ENCODE data around the gene HIGD1A.
A peak's percentile ranks its signal among the peaks of the same experiment; 100 is the strongest.
"Not testable (repeated sequence)": the region's sequence is repeated elsewhere in the genome, so short reads cannot be mapped to it uniquely, and the experiment has no call there.

The HIGD1A gene

DNA sequence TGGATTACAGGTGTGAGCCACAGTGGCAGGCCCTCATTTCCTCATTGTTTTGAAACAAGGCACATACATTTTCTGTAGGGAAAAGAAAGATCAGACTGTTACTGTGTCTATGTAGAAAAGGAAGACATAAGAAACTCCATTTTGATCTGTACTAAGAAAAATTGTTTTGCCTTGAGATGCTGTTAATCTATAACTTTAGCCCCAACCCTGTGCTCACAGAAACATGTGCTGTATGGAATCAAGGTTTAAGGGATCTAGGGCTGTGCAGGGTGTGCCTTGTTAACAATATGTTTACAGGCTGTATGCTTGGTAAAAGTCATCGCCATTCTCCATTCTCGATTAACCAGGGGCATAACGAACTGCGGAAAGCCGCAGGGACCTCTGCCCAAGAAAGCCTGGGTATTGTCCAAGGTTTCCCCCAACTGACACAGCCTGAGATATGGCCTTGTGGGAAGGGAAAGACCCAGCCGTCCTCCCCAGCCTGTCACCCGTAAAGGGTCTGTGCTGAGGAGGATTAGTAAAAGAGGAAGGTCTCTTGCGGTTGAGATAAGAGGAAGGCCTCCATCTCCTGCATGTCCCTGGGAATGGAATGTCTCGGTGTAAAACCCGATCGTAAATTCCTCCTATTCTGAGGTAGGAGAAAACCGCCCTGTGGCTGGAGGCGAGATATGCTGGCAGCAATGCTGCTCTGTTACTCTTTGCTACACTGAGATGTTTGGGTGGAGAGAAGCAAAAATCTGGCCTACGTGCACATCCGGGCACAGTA is 7.0 kb upstream of the HIGD1A start:
- H3K36me3 ChIP-seq (ENCODE audit: control insufficient read depth, insufficient read depth, low read length); H3K9me3 ChIP-seq (ENCODE audit: control insufficient read depth, low read length); H3K4me3 ChIP-seq (ENCODE audit: extremely low read depth, insufficient read depth, low read length, poor library complexity, severe bottlenecking); H3K4me1 ChIP-seq (ENCODE audit: control insufficient read depth, insufficient read depth, low read length, poor library complexity, severe bottlenecking): not testable (repeated sequence)
- H3K27ac ChIP-seq (ENCODE audit: low read depth, low read length, severe bottlenecking): peak overlapping the region; percentile 77
- 74 to 75% methylated on average over 10 to 11 of the region's 15 CpGs for WGBS, 2 experiments (ENCODE audit: insufficient coverage in 2 of 2)

DNA sequence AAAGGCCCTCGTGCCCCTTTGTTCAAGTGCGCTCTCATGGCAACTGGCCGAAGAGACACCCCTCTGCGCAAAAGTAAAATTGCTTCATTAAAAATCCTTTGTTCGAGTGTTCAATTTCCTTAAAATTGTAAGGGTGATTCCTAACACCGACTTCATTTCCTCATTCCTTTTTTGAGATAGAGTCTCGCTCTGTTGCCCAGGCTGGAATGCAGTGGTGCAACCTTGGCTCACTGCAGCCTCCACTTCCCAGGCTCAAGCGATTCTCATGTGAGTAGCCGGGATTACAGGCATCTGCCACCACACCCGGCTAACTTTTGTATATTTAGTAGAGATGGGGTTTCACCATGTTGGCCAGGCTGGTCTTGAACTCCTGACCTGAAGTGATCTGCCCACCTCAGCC is 6.4 kb upstream of the HIGD1A start:
- not testable (repeated sequence) for H3K4me3 ChIP-seq (ENCODE audit: extremely low read depth, insufficient read depth, low read length, poor library complexity, severe bottlenecking); H3K9me3 ChIP-seq (ENCODE audit: control insufficient read depth, low read length); H3K4me1 ChIP-seq (ENCODE audit: control insufficient read depth, insufficient read depth, low read length, poor library complexity, severe bottlenecking); H3K36me3 ChIP-seq (ENCODE audit: control insufficient read depth, insufficient read depth, low read length)
- peak overlapping the region; percentile 77 for H3K27ac ChIP-seq (ENCODE audit: low read depth, low read length, severe bottlenecking)
- WGBS, 2 experiments (ENCODE audit: insufficient coverage in 2 of 2): 88 to 98% methylated on average over 8 to 10 of the region's 10 CpGs

DNA sequence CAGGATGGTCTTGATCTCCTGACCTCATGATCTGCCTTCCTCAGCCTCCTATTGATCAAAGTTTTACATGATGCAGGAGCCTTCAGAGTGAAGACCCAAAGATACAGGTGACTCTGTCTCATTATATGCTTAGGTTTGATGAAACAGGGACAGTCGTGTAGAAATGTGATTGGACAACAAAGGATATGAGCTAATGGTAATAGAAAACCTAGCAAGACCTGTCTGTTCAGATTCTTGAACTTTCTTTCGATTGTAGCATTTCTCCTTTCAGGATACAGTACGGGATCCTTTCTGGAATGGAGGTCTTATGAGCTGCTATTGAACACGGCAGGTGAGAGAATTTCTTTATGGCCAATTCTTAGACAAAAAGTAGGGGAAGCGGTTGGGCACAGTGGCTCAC is 4.9 kb upstream of the HIGD1A start, which contains the start of gene ACKR2:
Gene ACKR2, plus strand, starts transcription at position 244 of the 400 bp plus-strand sequence. CDS start 55,058 bp downstream, outside the sequence.
- H3K4me1 ChIP-seq (ENCODE audit: control insufficient read depth, insufficient read depth, low read length, poor library complexity, severe bottlenecking): no peaks in the 10 kb centered on the region
- H3K4me3 ChIP-seq (ENCODE audit: extremely low read depth, insufficient read depth, low read length, poor library complexity, severe bottlenecking): no peak within 1 kb of the TSS
- 94 to 95% methylated on average over 3 to 5 of the region's 5 CpGs for WGBS, 2 experiments (ENCODE audit: insufficient coverage in 2 of 2)
- no peaks in the 10 kb centered on the region for H3K36me3 ChIP-seq (ENCODE audit: control insufficient read depth, insufficient read depth, low read length)
- H3K27ac ChIP-seq (ENCODE audit: low read depth, low read length, severe bottlenecking): no peak within 1 kb of the TSS
- no peaks in the 10 kb centered on the region for H3K9me3 ChIP-seq (ENCODE audit: control insufficient read depth, low read length)

DNA sequence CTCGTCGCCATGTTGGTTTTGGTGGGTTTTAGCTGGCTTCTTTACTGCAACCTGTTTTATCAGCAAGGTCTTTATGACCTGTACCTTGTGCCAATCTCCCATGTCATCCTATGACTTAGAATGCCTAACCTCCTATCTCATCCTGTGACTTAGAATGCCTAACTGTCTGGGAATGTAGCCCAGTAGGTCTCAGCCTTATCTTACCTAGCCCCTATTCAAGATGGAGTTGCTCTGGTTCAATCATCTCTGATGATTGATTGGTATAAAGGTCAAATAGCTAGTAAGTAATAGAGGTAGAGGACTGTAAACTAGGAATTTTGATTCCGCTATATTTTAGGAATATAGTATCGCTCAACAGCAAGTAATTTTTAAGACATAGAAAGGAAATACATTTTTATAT is 3.6 kb upstream of the HIGD1A start:
- Histone ChIP-seq H3K4me3 (ENCODE audit: extremely low read depth, insufficient read depth, low read length, poor library complexity, severe bottlenecking) (no peak overlapping the region), H3K36me3 (ENCODE audit: control insufficient read depth, insufficient read depth, low read length) (no peaks in the 10 kb centered on the region), H3K4me1 (ENCODE audit: control insufficient read depth, insufficient read depth, low read length, poor library complexity, severe bottlenecking) (no peaks in the 10 kb centered on the region), H3K27ac (ENCODE audit: low read depth, low read length, severe bottlenecking) (no peak overlapping the region), H3K9me3 (ENCODE audit: control insufficient read depth, low read length) (no peaks in the 10 kb centered on the region)
- WGBS, 2 experiments (ENCODE audit: insufficient coverage in 2 of 2): 100% methylated on average over 2 of the region's 4 CpGs; no CpG with 5 or more reads in 1 of the 2 experiments

DNA sequence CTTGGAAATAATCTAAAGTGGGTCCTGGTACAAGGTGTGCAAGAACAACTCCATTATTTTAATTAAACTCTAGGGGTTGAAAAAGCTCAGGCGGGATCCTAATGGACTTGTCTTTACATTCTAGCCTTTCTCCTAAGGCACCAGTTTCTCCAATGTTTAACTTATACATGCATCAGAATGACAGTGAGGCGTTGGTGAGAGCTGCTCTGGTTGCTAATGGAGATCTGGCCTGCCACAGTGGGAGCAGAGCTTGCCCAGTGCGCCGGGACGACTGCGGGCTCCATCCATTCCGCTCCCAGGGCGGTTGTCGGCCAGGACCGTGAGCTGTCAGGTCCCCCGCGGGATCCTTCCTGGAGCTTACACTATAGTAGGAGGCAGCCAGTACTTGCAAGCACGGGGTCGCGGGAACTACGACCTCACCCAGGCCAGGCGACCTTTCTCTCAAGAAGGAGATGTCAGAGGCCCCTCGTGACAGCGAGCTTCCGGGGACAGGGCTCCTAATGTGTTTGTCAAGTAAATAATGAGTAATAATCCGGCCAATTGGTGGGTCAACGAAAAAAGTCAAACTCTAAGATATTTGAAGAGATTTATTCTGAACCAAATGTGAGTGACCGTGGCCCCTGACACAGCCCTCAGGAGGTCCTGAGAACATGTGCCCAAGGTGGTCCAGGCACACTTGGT is 991 bp upstream of the HIGD1A start:
- 16 to 21% methylated on average over 17 to 20 of the region's 23 CpGs for WGBS, 2 experiments (ENCODE audit: insufficient coverage in 2 of 2)
- Histone ChIP-seq H3K36me3 (ENCODE audit: control insufficient read depth, insufficient read depth, low read length) (peaks cover 15% of the 10 kb centered on the region), H3K4me3 (ENCODE audit: extremely low read depth, insufficient read depth, low read length, poor library complexity, severe bottlenecking) (peak overlapping the region; percentile 62), H3K4me1 (ENCODE audit: control insufficient read depth, insufficient read depth, low read length, poor library complexity, severe bottlenecking) (no peaks in the 10 kb centered on the region), H3K9me3 (ENCODE audit: control insufficient read depth, low read length) (no peaks in the 10 kb centered on the region), H3K27ac (ENCODE audit: low read depth, low read length, severe bottlenecking) (no peak overlapping the region)

DNA sequence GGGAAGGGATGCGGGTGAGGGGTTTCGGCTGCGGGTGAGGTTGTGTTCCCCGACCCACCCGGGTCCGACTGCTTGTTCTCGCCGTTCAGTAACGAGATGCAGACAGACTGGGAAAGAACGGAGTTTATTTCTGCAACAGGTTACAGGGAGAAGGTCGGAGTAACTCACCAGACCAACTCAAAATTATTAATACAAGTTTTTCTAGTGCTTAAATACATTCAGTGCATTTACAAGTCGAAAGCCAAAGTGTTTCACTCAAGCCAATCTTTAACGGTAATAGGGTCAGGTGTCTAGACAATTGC is 492 bp upstream of the HIGD1A start:
- no peaks in the 10 kb centered on the region for H3K4me1 ChIP-seq (ENCODE audit: control insufficient read depth, insufficient read depth, low read length, poor library complexity, severe bottlenecking)
- H3K4me3 ChIP-seq (ENCODE audit: extremely low read depth, insufficient read depth, low read length, poor library complexity, severe bottlenecking): peak overlapping the region; percentile 62
- peaks cover 20% of the 10 kb centered on the region for H3K36me3 ChIP-seq (ENCODE audit: control insufficient read depth, insufficient read depth, low read length)
- WGBS, 2 experiments (ENCODE audit: insufficient coverage in 2 of 2): 0 to 7% methylated on average over 2 to 7 of the region's 13 CpGs
- no peaks in the 10 kb centered on the region for H3K9me3 ChIP-seq (ENCODE audit: control insufficient read depth, low read length)
- peak overlapping the region; percentile 34 for H3K27ac ChIP-seq (ENCODE audit: low read depth, low read length, severe bottlenecking)

DNA sequence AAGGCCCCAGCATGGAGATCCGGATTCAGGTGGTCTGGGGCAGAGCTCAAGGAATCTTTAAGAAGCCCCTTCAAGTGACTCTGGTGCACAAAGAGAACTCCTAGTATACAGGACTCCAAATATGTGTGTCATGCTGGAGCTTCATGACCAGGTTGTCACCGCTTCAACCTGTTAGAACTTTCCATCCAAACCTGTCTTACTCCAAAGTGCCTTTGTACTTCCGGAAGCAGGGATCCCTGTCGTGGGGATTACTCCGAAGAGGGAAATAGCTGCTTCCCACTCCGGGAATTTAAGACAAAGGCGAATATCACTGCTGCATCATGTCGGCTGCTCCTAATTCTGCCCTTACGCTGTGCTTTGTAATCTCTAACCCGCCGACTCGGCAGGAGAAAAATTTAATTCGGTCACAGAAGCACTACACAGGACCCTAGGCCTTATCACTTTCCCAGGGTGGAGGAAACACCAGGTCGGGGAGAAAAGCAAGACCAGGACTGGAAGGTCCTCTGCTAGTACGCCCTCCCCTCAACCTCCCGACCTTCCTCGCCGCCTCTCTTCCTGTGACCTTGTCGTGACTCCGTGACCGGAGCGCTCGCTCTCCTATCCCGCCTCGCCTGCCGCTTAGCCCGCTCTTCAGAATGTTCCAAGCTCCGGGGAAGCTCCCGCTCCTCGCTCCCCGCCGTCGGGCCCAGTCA is 730 bp downstream of the HIGD1A start:
- Histone ChIP-seq H3K9me3 (ENCODE audit: control insufficient read depth, low read length) (no peaks in the 10 kb centered on the region), H3K27ac (ENCODE audit: low read depth, low read length, severe bottlenecking) (peak overlapping the region; percentile 78), H3K4me3 (ENCODE audit: extremely low read depth, insufficient read depth, low read length, poor library complexity, severe bottlenecking) (peak overlapping the region; percentile 62), H3K4me1 (ENCODE audit: control insufficient read depth, insufficient read depth, low read length, poor library complexity, severe bottlenecking) (no peaks in the 10 kb centered on the region), H3K36me3 (ENCODE audit: control insufficient read depth, insufficient read depth, low read length) (peaks cover 26% of the 10 kb centered on the region)
- WGBS, 2 experiments (ENCODE audit: insufficient coverage in 2 of 2): 1 to 2% methylated on average over 28 to 33 of the region's 33 CpGs

DNA sequence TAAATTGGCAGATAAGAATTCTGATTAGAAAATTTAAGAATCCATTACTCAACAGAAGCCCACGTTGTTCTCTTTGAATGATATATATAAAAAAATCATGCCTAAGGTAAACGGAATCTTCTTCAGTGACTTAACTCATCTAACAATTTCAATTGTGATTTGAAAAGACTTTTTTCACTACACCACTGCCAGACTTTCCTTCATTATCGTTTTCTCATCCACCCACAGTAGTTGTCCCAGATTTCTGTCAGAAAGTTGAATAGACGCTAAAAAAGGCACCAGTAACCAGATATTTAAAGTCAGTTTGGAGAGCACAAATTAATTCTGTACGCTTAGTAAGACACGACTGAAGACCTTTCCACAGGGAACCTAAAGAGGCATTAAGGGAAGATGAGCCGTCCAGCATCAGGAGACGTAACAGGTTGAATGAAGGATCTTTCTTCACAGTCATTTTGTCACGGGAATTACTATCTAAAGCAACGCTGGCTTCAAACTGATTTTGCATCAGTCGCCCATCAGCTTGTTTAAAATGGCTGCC is 1.3 kb downstream of the HIGD1A start:
- H3K9me3 ChIP-seq (ENCODE audit: control insufficient read depth, low read length): no peaks in the 10 kb centered on the region
- peak overlapping the region; percentile 78 for H3K27ac ChIP-seq (ENCODE audit: low read depth, low read length, severe bottlenecking)
- H3K4me1 ChIP-seq (ENCODE audit: control insufficient read depth, insufficient read depth, low read length, poor library complexity, severe bottlenecking): no peaks in the 10 kb centered on the region
- peak overlapping the region; percentile 62 for H3K4me3 ChIP-seq (ENCODE audit: extremely low read depth, insufficient read depth, low read length, poor library complexity, severe bottlenecking)
- H3K36me3 ChIP-seq (ENCODE audit: control insufficient read depth, insufficient read depth, low read length): peaks cover 26% of the 10 kb centered on the region
- WGBS, 2 experiments (ENCODE audit: insufficient coverage in 2 of 2): 45 to 50% methylated on average over 7 to 9 of the region's 11 CpGs

DNA sequence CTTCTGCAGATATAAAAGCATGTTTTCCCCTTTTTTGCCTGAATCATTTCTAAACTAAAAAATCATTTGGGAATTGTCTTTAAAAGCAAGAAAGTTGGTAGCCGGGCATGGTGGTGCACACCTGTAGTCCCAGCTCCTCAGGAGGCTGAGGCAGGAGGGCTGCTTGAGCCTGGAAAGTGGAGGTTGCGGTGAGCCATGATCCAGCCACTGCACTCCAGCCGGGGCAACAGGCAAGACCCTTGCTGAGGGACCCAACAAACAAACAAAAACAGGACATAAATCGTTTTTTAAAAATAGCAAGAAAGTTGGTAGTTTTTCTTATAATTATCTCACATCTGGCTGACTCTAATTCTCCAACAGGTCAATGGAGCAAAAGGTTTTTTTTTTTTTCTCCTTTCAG is 2.5 kb downstream of the HIGD1A start:
- Histone ChIP-seq H3K36me3 (ENCODE audit: control insufficient read depth, insufficient read depth, low read length) (peaks cover 26% of the 10 kb centered on the region), H3K9me3 (ENCODE audit: control insufficient read depth, low read length) (no peaks in the 10 kb centered on the region), H3K27ac (ENCODE audit: low read depth, low read length, severe bottlenecking) (no peak overlapping the region), H3K4me3 (ENCODE audit: extremely low read depth, insufficient read depth, low read length, poor library complexity, severe bottlenecking) (no peak overlapping the region), H3K4me1 (ENCODE audit: control insufficient read depth, insufficient read depth, low read length, poor library complexity, severe bottlenecking) (no peaks in the 10 kb centered on the region)
- WGBS, 2 experiments (ENCODE audit: insufficient coverage in 2 of 2): 90 to 100% methylated on average over 1 to 2 of the region's 4 CpGs

DNA sequence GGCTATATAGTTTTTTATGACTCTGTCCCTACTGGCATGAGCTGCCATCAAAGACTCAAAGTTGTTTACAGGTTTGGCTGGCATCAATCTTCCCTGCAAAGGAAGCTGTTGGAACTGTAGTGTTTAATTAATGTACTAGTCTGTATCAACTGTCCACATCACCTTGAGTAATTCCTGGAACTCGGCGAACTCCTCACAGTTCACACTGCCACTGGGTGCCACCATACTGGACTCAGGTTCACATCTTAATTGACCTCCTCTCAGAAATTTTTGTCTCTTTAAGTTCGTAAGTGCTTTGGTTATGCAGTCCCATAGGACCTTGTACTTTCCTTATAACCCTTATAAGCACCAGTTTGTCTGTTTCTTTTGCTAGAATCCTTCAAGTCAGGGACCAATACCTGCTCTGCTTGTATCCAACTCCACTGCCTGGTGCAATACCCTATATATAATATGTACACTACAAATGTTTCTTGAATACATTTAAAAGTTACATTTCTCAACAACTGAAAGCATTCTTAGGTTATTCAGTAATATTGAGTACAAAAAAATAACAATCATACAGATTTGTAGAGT is 3.2 kb downstream of the HIGD1A start:
- no peak overlapping the region for H3K4me3 ChIP-seq (ENCODE audit: extremely low read depth, insufficient read depth, low read length, poor library complexity, severe bottlenecking)
- H3K9me3 ChIP-seq (ENCODE audit: control insufficient read depth, low read length): no peaks in the 10 kb centered on the region
- H3K36me3 ChIP-seq (ENCODE audit: control insufficient read depth, insufficient read depth, low read length): peaks cover 31% of the 10 kb centered on the region
- H3K4me1 ChIP-seq (ENCODE audit: control insufficient read depth, insufficient read depth, low read length, poor library complexity, severe bottlenecking): no peaks in the 10 kb centered on the region
- no peak overlapping the region for H3K27ac ChIP-seq (ENCODE audit: low read depth, low read length, severe bottlenecking)
- WGBS, 2 experiments (ENCODE audit: insufficient coverage in 2 of 2): 91 to 97% methylated on average over 3 of the region's 3 CpGs
